ENCODE measurements around the gene DNASE1. TPM values are rescaled to one million over a fixed set of nuclear protein-coding genes. Genes with fewer than 3 reads are reported as not detected.

Gene DNASE1
- total and polyA plus RNA-seq, 12 donors, result 3.1 to 35.1 (median 10.9) TPM

DNA sequence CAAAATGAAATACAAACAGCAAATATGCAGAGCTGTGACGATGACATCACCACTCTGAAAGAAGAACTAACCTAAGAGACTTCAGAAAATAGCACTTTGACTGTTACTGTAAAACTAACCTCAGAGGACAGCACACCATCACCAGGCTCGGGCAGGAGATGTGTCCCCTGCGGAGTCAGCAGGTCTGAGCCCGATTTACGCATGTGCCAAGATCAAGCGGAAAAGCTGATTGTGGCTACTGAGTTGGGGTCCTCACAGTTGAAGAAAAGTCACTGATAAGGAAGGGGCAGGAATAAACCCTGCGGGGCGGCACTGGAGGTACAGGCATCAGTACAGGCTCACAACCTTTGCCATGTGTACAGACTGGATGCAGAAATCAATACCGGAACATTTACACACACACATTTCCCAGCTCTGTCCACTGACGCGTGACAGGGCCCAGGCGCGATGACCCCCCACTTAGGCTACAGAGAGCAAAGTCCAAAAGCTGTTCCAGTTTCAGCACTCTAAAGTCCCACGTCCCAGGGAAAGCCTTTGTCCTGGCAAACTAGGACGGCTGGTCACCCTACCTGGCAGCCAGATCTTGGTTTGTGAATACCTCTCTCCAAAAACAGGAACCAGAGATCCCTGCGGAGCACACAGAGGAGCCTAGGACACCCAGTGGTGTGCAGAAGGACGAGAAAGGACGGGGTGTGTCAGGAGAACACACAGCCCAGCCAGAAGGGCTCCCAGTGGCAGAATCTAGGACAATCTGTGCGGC, 41.3 kb downstream of the DNASE1 start:
- DNase-seq, result no peak
- Histone ChIP-seq H3K27me3 (no peaks in the 10 kb centered on the region), H3K9me3 (replicated peaks in 1 of 3) (no peaks in the 10 kb centered on the region), H3K4me1 (replicated peaks in 1 of 2) (peaks cover 3 to 5% of the 10 kb centered on the region in 2 donors), H3K4me3 (no peak overlapping the region), H3K36me3 (replicated peaks in 1 of 2) (no peaks in the 10 kb centered on the region), H3K27ac (no peak overlapping the region)
- TF ChIP-seq, protein P1, sequence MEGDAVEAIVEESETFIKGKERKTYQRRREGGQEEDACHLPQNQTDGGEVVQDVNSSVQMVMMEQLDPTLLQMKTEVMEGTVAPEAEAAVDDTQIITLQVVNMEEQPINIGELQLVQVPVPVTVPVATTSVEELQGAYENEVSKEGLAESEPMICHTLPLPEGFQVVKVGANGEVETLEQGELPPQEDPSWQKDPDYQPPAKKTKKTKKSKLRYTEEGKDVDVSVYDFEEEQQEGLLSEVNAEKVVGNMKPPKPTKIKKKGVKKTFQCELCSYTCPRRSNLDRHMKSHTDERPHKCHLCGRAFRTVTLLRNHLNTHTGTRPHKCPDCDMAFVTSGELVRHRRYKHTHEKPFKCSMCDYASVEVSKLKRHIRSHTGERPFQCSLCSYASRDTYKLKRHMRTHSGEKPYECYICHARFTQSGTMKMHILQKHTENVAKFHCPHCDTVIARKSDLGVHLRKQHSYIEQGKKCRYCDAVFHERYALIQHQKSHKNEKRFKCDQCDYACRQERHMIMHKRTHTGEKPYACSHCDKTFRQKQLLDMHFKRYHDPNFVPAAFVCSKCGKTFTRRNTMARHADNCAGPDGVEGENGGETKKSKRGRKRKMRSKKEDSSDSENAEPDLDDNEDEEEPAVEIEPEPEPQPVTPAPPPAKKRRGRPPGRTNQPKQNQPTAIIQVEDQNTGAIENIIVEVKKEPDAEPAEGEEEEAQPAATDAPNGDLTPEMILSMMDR (IDR thresholded peaks at IDR 0.05), result no peak
- no peak for TF ChIP-seq POLR2A (IDR thresholded peaks at IDR 0.05)
- 86 to 89% (median 88%) methylated on average over 14 to 19 of the region's 19 CpGs for WGBS, 4 donors
- intact Hi-C loops (cut with DNase I), result no loop called here

DNA sequence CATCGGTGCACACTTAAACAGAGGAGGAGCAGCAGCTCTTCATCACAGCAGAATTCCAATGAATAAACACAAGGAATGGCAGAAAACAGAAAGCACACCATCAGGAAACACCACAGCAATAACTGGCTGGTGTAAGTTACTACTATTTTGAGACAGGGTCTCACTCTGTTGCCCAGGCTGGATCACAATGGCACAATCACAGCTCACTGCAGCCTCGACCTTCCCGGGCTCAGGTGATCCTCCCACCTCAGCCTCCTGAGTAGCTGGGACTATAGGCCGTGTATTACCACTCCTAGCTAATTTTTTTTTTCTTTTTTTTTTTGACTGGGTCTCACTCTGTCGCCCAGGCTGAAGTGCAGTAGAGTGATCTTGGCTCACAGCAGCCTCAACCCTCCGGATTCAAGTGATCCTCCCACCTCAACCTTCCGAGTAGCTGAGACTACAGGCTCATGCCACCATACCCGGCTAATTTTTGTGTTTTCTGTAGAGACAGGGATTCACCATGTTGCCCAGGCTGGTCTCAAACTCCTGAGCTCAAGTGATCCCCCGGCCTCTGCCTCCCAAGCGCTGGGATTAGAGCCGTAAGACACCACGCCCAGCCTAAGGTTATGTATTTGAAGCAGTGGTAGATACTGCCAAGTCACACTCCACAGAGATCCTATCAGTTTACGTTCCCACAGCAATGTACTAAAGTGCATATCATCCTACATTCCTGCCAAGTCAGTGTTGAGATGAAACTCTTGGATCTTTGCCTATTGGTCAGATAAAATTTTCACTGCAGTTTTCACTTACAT, 42.1 kb downstream of the DNASE1 start:
- WGBS, 4 donors, result 82 to 88% (median 87%) methylated on average over 13 of the region's 13 CpGs
- no peaks in the 10 kb centered on the region for H3K36me3 ChIP-seq (replicated peaks in 1 of 2)
- no peak for DNase-seq
- no peaks in the 10 kb centered on the region for H3K9me3 ChIP-seq (replicated peaks in 1 of 3)
- no peak overlapping the region for H3K4me3 ChIP-seq
- intact Hi-C loops (cut with DNase I), result no loop called here
- H3K27me3 ChIP-seq, result no peaks in the 10 kb centered on the region
- H3K4me1 ChIP-seq (replicated peaks in 1 of 2), result no peaks in the 10 kb centered on the region
- TF ChIP-seq, protein P1 (IDR thresholded peaks at IDR 0.05), result no peak
- no peak for TF ChIP-seq POLR2A (IDR thresholded peaks at IDR 0.05)
- H3K27ac ChIP-seq, result no peak overlapping the region

DNA sequence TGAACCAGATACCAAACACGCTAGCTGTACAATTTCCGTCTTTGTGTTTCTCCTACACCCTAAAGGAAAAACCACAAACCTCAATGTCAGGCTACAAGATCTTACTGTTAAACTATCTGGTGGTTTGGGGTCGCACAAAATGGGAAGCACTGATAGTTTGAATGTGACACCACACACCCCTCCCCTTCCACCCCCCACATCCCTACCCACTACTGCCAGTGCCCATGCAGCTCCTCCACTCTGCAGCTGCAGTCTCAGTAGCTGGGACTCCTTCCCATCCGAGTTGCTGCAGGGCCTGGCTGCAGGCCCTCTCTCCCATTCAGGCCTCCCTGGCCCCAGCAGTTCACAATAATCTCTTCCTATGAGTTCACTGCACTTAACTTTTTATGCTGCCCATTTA, 44.5 kb downstream of the DNASE1 start:
- no peak for DNase-seq
- Histone ChIP-seq H3K4me3 (no peak overlapping the region), H3K9me3 (replicated peaks in 1 of 3) (no peaks in the 10 kb centered on the region), H3K36me3 (replicated peaks in 1 of 2) (no peaks in the 10 kb centered on the region), H3K4me1 (replicated peaks in 1 of 2) (no peaks in the 10 kb centered on the region), H3K27ac (no peak overlapping the region), H3K27me3 (no peaks in the 10 kb centered on the region)
- WGBS, 4 donors, result 75 to 88% (median 81%) methylated on average over 3 to 4 of the region's 4 CpGs
- TF ChIP-seq, protein P1 (IDR thresholded peaks at IDR 0.05), result no peak
- no peak for TF ChIP-seq POLR2A (IDR thresholded peaks at IDR 0.05)
- intact Hi-C loops (cut with DNase I), result no loop called here

DNA sequence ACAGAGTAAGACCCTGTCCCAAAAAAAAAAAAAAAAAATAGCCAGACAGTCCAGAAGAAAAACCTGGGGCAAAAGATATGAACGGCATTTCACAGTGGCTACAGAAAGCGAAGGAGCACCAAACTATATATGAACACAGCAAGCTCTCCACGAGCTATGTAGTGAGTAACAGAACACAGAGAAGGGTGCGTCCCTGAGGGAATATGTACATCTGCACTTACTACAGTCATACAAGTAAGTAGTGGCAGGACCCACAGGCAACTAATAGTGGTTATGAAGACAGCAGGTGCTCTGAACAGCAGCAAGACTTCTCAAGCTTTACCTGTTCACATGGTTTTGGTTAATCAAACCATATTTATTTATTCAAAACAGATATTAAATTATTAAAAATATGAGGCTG, 47.0 kb downstream of the DNASE1 start:
- H3K4me1 ChIP-seq (replicated peaks in 1 of 2), result no peaks in the 10 kb centered on the region
- H3K9me3 ChIP-seq (replicated peaks in 1 of 3), result no peaks in the 10 kb centered on the region
- WGBS, 4 donors, result 79 to 100% (median 91%) methylated on average over 4 of the region's 4 CpGs
- no peak for DNase-seq
- H3K27me3 ChIP-seq, result no peaks in the 10 kb centered on the region
- no peak overlapping the region for H3K27ac ChIP-seq
- no peak for TF ChIP-seq POLR2A (IDR thresholded peaks at IDR 0.05)
- TF ChIP-seq, protein P1 (IDR thresholded peaks at IDR 0.05), result no peak
- H3K4me3 ChIP-seq, result no peak overlapping the region
- H3K36me3 ChIP-seq (replicated peaks in 1 of 2), result no peaks in the 10 kb centered on the region
- intact Hi-C loops (cut with DNase I), result no loop called here

All from adrenal gland (tissue), 12 donors.